NT2/D1 (cell line): ENCODE measurements around the gene DAPK1.

Experiments
- SUZ12 ChIP-seq: IDR thresholded peaks from 2 replicates; pipeline ENCODE4 v1.6.1; 2011; ENCODE audit not compliant: insufficient read length, insufficient read depth; ENCODE audit errors: extremely low read depth
- YY1 ChIP-seq: IDR thresholded peaks from 2 replicates; pipeline ENCODE4 v1.6.1; 2011; ENCODE audit not compliant: insufficient read length, insufficient read depth

DNA sequence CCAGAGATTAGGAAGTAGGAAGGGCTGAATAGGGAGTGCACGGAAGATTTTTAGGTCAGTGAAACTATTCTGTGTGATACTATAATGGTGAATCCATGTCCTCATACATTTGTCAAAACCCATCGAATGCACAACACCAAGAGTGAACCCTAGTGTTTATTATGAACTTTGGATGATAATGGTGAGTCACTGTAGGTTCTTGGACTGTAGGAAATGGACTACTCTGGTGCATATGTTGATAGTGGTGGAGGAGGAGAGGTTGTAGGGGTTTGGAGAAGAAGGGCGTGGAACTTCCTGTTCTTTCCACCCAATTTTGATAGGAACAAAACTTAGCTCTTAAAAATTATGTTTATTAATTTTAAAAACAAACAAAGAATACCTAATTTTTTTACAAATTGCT lies 242.5 kb downstream of the DAPK1 start:
- TF ChIP-seq SUZ12 (no peak), YY1 (no peak)
